ENCODE measurements around the gene ERGIC1.
A peak's percentile ranks its signal among the peaks of the same experiment; 100 is the strongest.

Gene ERGIC1

DNA sequence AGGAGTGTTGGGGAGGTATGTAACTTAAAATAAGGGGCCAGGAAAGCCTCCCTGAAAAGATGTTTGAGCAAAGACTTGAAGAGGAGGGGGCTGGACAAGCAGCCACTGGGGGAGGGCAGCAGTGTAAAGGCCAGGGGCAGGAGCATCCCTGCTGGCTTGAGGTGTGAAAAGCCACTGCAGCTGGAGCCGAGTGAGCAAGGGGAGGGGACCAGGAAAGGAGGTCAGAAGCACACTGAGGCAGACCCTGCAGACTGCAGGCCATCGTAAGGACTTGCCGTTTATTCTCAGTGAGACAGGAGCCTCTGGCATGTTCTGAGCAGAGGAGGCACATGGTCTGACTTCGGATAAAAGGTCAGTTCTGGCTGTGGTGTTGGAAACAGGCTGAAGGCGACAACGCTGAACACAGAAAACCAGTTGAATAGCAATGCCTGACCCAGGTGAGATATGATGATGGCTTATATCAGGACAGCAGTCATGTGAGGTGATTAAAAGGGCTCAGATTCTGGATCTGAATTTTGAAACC lies 10.2 kb upstream of the ERGIC1 start:
- H3K4me3 Mint-ChIP-seq: no peak overlapping the region
- H3K9me3 Mint-ChIP-seq: peaks cover 12% of the 10 kb centered on the region
- DNase-seq (ENCODE audit: low spot score in 2 of 2) (no peak), ATAC-seq (replicated peaks; ENCODE audit: extremely low read depth, poor library complexity, severe bottlenecking) (no peak)
- H3K4me1 Mint-ChIP-seq: no peaks in the 10 kb centered on the region
- H3K27ac Mint-ChIP-seq (ENCODE audit: low read depth): no peak overlapping the region
- H3K36me3 Mint-ChIP-seq (ENCODE audit: insufficient read depth): no peaks in the 10 kb centered on the region
- H3K27me3 Mint-ChIP-seq: no peaks in the 10 kb centered on the region

DNA sequence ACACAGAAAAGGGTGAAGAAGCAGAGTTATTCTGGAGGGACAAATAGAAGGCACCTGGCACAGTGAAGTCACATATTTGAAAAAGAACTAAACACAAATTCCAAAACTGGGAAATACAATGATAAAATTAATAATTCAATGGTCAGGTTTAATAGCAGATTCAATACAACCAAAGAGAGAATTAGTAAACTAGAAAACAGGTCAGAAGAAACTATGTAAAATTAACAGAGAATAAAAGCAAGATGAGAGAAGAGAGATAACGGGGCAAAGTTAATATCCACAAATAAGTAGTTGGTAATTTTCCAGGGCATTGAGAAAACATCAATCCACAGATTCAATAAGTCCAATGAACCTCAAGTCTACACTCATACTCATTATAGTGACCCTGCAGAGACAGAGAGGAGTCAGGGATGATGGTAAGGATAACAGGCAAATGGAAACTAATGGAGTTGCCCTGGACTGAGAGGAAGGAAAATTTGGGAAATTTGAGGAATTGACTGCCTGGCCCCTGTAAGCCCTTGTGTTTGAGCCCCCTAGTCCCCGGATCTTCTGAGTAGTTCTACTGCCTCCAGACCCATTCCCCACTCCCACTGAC lies 8.3 kb upstream of the ERGIC1 start:
- Mint-ChIP-seq H3K4me1 (no peaks in the 10 kb centered on the region), H3K4me3 (no peak overlapping the region), H3K36me3 (ENCODE audit: insufficient read depth) (no peaks in the 10 kb centered on the region), H3K27ac (ENCODE audit: low read depth) (no peak overlapping the region), H3K27me3 (no peaks in the 10 kb centered on the region), H3K9me3 (peaks cover 12% of the 10 kb centered on the region)
- no peak for DNase-seq (ENCODE audit: low spot score in 2 of 2)
- ATAC-seq (replicated peaks; ENCODE audit: extremely low read depth, poor library complexity, severe bottlenecking): no peak

DNA sequence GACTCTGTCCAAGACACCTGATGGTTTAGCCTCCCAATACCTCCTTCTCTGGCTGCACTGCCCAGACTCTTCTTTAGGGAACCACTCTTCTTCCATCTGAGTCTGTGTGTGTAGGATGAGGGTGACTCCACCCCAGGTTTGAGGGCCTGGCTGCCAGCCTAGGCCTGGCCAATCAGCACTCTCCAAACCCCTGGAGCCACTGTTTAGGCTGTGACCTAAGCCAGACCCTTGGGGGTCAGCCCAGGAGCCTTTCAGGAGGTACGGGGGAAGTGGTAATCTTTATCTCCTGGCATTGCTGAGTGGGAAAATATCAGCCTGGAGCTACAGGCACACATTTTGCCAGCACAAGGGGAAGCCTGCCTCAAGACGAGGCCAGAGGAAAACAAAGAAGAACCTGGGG lies 6.2 kb upstream of the ERGIC1 start:
- no peak overlapping the region for H3K4me3 Mint-ChIP-seq
- no peaks in the 10 kb centered on the region for H3K36me3 Mint-ChIP-seq (ENCODE audit: insufficient read depth)
- no peak overlapping the region for H3K27ac Mint-ChIP-seq (ENCODE audit: low read depth)
- no peaks in the 10 kb centered on the region for H3K27me3 Mint-ChIP-seq
- H3K9me3 Mint-ChIP-seq: peaks cover 12% of the 10 kb centered on the region
- no peaks in the 10 kb centered on the region for H3K4me1 Mint-ChIP-seq
- ATAC-seq (replicated peaks; ENCODE audit: extremely low read depth, poor library complexity, severe bottlenecking) (no peak), DNase-seq (ENCODE audit: low spot score in 2 of 2) (no peak)

DNA sequence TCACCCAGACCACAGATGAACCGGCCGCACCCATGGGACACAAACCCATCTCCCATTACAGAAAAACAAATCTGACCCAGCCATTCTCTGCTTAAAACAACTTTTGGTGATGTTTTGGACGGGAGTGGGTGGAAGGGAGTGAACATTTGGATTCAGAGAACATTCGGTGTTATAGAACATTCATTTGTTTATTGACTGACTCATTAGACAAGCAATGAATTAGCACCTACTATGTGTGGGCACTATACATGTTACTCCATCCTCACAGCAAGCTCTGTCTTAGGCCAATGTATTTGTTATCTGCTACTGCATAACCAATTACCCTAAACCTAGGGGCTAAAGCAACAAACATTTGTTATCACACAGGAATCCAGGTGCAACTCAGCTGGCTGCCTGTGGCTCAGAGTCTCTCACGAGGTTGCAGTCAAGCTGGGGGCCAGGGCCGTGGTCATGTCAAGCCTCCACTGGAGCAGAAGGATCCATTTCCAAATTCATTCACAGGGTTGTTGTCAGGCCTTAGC lies 5.1 kb upstream of the ERGIC1 start:
- Mint-ChIP-seq H3K36me3 (ENCODE audit: insufficient read depth) (peaks cover 1% of the 10 kb centered on the region), H3K27me3 (no peaks in the 10 kb centered on the region), H3K4me3 (no peak overlapping the region), H3K27ac (ENCODE audit: low read depth) (no peak overlapping the region), H3K4me1 (no peaks in the 10 kb centered on the region), H3K9me3 (peaks cover 12% of the 10 kb centered on the region)
- no peak for ATAC-seq (replicated peaks; ENCODE audit: extremely low read depth, poor library complexity, severe bottlenecking)
- no peak for DNase-seq (ENCODE audit: low spot score in 2 of 2)

DNA sequence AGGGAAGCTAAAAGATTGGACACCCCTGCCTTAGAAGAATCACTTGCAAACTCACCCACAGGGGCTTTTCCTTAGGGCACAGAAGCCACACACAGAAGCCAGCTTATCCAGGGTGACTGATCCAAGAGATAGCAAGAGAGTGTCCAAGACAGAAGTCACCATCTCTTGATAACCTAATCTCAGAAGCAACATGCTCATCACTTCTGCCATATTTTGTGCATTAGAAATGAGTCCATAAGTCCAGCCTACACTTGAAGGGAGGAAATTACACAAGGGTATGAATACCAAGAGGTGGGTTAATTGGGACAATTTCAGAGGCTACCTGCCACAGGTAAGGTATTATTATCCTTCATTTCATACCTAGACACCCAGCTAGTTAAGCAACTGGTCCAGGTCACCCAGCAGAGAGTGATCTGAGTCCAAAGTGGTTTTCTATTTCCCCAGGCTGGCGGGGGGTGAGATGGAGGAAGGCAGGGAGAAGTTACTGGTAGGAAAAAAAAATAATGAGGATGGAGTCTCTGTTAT lies 3.7 kb upstream of the ERGIC1 start:
- ATAC-seq (replicated peaks; ENCODE audit: extremely low read depth, poor library complexity, severe bottlenecking) (no peak), DNase-seq (ENCODE audit: low spot score in 2 of 2) (no peak)
- H3K9me3 Mint-ChIP-seq: peaks cover 9% of the 10 kb centered on the region
- no peak overlapping the region for H3K27ac Mint-ChIP-seq (ENCODE audit: low read depth)
- peaks cover 3% of the 10 kb centered on the region for H3K4me1 Mint-ChIP-seq
- H3K36me3 Mint-ChIP-seq (ENCODE audit: insufficient read depth): peaks cover 2% of the 10 kb centered on the region
- H3K27me3 Mint-ChIP-seq: no peaks in the 10 kb centered on the region
- H3K4me3 Mint-ChIP-seq: no peak overlapping the region

DNA sequence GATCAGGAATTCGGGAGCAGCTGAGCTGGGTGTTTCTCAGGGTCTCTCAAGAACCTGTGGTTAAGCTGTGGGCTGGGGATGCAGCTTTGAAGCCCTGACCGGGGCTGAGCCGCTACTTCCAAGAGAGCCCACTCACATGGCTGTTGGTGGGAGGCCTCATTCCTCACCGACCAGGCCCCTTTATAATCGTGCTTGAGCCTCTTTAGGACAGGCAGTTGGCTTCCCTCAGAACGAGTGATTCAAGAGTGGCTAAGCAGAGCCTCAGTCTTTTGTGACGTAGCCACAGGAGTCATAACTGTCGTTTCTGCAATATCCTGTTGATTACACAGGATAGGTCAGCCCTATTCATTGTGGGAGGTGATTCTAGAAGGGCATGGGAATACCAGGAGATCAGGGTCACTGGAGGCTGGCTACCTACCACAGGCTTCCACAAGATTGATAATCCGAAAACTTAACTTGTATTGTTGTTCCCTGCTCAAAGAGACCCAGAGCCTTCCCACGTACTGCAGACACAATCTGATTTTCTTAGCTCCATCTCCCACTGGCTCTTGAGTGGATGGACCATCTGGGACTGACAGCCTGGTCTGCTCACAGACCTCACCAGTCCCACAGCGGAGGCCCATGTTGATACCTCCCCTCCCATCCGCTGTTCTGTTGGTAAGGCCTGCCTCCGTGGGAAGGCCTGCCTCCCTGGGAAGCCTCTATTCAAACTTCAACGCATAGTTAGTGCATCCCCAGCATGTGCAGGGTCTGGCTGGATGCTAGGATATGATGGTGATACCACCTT lies 3.0 kb upstream of the ERGIC1 start:
- Mint-ChIP-seq H3K36me3 (ENCODE audit: insufficient read depth) (peaks cover 2% of the 10 kb centered on the region), H3K27ac (ENCODE audit: low read depth) (no peak overlapping the region), H3K4me1 (peaks cover 10% of the 10 kb centered on the region), H3K9me3 (peaks cover 2% of the 10 kb centered on the region), H3K27me3 (no peaks in the 10 kb centered on the region), H3K4me3 (no peak overlapping the region)
- ATAC-seq (replicated peaks; ENCODE audit: extremely low read depth, poor library complexity, severe bottlenecking): no peak
- DNase-seq (ENCODE audit: low spot score in 2 of 2): no peak

DNA sequence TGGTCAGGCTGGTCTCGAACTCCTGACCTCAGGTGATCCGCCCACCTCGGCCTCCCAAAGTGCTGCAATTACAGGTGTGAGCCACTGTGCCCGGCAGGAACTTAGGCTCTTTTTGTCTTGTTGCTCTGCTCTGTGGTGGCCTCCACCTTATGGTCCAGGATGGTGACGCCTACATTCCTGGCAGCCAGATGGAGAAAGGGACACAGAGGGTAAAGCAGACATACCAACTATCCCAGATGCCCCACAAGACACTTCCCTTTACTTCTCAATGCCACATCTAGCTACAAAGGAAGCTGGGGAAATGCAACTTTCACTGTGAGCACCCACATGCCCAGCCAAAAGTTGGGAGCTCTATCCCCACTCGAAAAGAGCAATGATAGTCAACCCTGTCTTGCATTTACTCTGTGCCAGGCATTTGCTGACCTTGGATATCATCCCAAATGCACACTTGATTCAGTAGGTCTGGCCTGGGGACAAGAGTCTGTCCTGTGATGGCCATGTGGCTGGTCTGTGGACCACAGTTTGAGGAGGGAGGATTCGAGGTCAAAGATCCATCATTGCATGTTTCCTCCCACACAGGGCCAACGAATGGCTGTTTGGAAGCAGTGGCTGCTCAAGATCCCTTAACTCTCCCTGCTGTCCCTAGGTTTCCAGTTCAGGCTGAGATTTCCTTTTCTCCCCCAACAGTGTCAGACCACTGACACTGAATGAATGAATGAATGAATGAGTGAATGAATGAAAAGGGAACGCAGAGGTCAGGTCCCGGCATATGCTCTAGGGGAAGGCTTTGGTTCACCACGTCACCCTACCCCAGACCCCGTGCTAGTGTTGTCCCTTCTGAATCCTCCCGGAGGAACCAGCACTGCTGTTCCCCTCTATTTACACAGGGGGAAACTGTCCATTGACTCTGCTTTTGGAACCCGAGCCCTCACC lies 1.4 kb upstream of the ERGIC1 start:
- ATAC-seq (replicated peaks; ENCODE audit: extremely low read depth, poor library complexity, severe bottlenecking): no peak
- Mint-ChIP-seq H3K36me3 (ENCODE audit: insufficient read depth) (peaks cover 3% of the 10 kb centered on the region), H3K27ac (ENCODE audit: low read depth) (no peak overlapping the region), H3K4me1 (peaks cover 26% of the 10 kb centered on the region), H3K4me3 (peak overlapping the region; percentile 84), H3K9me3 (no peaks in the 10 kb centered on the region), H3K27me3 (no peaks in the 10 kb centered on the region)
- no peak for DNase-seq (ENCODE audit: low spot score in 2 of 2)

DNA sequence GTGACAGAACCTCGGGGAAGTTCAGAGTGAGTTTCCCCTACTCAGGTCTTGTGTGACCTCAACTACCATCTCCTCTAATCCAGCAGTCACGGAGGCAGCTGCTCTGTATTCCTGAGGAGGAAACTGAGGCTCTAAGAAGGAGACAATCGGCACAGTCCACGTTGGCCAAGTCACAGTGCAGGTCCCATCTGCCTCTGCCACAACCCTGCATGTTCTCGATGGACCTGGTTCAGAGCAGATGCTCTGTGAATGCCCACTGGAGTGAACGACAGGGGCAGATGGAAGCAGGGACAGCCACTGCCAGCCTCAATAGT lies 722 bp upstream of the ERGIC1 start:
- Mint-ChIP-seq H3K27me3 (no peaks in the 10 kb centered on the region), H3K4me3 (peak overlapping the region; percentile 84), H3K36me3 (ENCODE audit: insufficient read depth) (peaks cover 4% of the 10 kb centered on the region), H3K4me1 (peaks cover 32% of the 10 kb centered on the region), H3K27ac (ENCODE audit: low read depth) (peak overlapping the region; percentile 93), H3K9me3 (no peaks in the 10 kb centered on the region)
- ATAC-seq (replicated peaks; ENCODE audit: extremely low read depth, poor library complexity, severe bottlenecking): no peak
- DNase-seq (ENCODE audit: low spot score in 2 of 2): no peak

DNA sequence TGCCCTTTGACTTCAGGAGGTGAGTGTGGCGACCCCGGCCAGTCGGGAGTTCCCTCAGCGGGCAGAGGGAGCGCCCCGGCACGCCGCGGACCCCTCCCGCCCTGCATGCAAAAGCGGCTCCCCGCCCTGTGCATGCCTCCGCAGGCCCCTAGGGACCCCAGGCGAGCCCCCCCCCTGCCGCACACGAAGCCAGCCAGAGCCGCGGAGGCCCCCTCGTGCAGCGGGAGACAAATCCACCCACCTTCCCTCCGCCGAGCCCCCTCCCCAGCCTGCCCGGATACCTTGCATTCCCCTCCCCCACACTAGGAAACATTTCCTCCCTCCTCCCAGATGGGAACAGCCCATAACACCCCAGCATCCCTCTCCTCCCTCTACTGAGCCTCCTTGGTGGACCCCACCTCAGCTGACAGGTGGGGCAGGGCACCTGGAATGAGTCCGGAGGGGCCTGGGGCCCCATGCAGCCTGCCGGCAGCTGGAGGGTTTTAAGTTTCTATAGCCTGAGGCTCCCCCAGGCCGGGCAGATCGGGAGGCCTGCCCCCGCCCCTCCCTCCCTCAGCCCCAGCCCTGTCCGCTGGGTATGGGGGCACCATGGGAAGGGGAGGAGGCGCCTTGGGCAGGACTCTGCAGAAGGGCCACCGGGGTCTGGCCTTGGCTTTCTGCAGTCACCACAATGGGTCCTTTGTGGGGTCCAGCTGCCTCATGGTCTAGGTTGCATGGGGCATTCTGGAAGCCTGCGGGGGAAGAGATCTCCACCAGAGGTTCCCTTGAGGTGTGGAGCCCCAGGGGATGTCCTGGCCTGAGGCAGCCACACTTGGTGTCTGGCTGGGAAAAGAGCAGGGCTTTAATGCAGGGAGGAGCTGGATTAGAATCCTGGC lies 601 bp downstream of the ERGIC1 start:
- ATAC-seq (replicated peaks; ENCODE audit: extremely low read depth, poor library complexity, severe bottlenecking): peak; percentile 14
- Mint-ChIP-seq H3K27me3 (no peaks in the 10 kb centered on the region), H3K27ac (ENCODE audit: low read depth) (peak overlapping the region; percentile 93), H3K36me3 (ENCODE audit: insufficient read depth) (peaks cover 6% of the 10 kb centered on the region), H3K4me1 (peaks cover 32% of the 10 kb centered on the region), H3K4me3 (peak overlapping the region; percentile 84), H3K9me3 (no peaks in the 10 kb centered on the region)
- DNase-seq (ENCODE audit: low spot score in 2 of 2): no peak

DNA sequence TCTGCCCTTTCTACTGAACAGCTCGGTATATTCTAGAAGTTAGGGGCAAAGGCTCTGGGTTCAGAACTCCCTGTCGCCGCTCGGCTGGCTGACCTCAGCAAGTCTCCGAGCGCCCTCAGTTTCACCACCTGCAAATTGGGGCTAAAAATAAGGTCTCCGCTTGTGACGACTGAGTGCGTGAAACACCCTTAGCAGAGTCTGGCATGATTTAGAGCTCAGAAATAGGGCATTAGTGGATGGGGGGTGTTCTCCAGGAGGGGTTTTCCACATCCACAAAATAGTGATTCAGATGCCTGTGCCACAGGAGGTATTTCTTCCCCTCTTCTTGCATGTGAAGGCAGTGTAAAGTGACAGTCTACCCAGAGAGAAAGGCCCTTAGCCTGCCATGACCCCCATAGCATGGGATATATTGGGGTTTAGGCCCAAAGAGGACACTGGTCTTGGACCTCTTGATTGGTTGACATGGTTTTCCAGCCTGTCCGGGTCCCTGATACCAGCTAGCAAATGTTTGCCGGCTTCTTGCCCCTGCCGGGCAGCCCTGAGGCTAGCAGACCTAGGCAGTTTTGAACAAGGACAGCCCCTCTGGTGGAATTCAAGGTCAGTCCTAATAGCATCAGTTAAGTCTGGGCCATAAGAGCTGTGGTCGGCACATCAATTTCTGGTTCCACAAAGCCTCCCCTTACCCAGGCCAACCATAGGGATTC lies 1.4 kb downstream of the ERGIC1 start:
- ATAC-seq (replicated peaks; ENCODE audit: extremely low read depth, poor library complexity, severe bottlenecking): no peak
- peak overlapping the region; percentile 84 for H3K4me3 Mint-ChIP-seq
- peaks cover 8% of the 10 kb centered on the region for H3K36me3 Mint-ChIP-seq (ENCODE audit: insufficient read depth)
- H3K27ac Mint-ChIP-seq (ENCODE audit: low read depth): peak overlapping the region; percentile 93
- H3K4me1 Mint-ChIP-seq: peaks cover 36% of the 10 kb centered on the region
- no peaks in the 10 kb centered on the region for H3K9me3 Mint-ChIP-seq
- no peak for DNase-seq (ENCODE audit: low spot score in 2 of 2)
- no peaks in the 10 kb centered on the region for H3K27me3 Mint-ChIP-seq

DNA sequence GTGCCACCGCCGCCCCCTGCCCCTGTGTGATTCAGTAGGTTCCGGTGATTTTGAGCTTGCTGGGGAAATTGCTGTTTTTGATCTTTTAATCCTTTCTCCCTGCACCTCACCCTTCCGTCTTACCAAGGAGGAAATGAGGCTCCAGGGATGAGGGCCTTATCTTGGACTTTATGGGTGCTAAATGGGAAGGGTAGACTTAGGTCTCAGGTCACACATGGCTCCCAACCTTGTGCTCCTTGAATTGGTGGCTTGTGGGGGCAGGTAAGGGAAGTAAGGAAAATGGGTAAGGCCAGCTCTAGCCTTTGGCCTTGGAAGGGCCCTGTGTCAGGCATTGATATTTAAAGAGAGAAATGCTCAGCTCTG lies 1.9 kb downstream of the ERGIC1 start:
- peak overlapping the region; percentile 93 for H3K27ac Mint-ChIP-seq (ENCODE audit: low read depth)
- DNase-seq (ENCODE audit: low spot score in 2 of 2) (no peak), ATAC-seq (replicated peaks; ENCODE audit: extremely low read depth, poor library complexity, severe bottlenecking) (no peak)
- H3K27me3 Mint-ChIP-seq: no peaks in the 10 kb centered on the region
- H3K4me1 Mint-ChIP-seq: peaks cover 40% of the 10 kb centered on the region
- no peaks in the 10 kb centered on the region for H3K9me3 Mint-ChIP-seq
- H3K36me3 Mint-ChIP-seq (ENCODE audit: insufficient read depth): peaks cover 8% of the 10 kb centered on the region
- H3K4me3 Mint-ChIP-seq: peak overlapping the region; percentile 84

Measured in central memory CD8-positive, alpha-beta T cell (primary cell).